DND-41 (cell line): Measurements from ENCODE around the gene CCDC3.

Experiments used
- CTCF ChIP-seq: IDR thresholded peaks from 2 replicates; pipeline ENCODE4 v1.5.1; 2012; ENCODE audit warnings: borderline replicate concordance, low read length, moderate library complexity, mild to moderate bottlenecking; ENCODE audit not compliant: poor library complexity, severe bottlenecking; ENCODE audit errors: extremely low read depth
- EZH2 ChIP-seq: IDR thresholded peaks from 3 replicates; pipeline ENCODE4 v1.6.1; 2012; ENCODE audit warnings: borderline replicate concordance, low read depth, mild to moderate bottlenecking, moderate library complexity, low read length, inconsistent platforms; ENCODE audit not compliant: severe bottlenecking

DNA sequence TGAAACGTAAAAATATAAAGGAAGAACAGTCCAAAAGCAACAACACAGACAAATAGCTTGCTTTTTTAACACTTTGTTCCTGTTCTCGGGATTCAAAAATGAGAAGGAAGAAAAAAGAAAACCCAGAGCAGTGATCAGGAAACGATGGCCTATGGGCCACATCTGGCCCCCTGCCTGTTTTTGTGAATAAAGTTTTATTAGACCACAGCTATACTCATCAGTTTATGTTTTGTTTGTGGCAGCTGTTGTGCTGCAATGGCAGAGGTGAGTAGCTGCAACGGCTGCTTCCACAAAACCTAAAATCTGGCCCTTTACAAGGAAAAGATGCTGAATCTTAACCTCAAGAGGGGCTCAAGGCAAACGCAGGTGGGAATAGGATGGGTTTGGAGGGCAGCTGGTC, 96.4 kb downstream of the CCDC3 start:
- TF ChIP-seq CTCF (no peak), EZH2 (no peak)
